Nucleus accumbens (tissue), 56 donors: ENCODE data around the gene RETSAT.

Experiments
- DNase-seq, 56 donors: peaks; one replicate each; lab custom pipeline; 2025; lab: John Stamatoyannopoulos, UW

RETSAT gene

DNA sequence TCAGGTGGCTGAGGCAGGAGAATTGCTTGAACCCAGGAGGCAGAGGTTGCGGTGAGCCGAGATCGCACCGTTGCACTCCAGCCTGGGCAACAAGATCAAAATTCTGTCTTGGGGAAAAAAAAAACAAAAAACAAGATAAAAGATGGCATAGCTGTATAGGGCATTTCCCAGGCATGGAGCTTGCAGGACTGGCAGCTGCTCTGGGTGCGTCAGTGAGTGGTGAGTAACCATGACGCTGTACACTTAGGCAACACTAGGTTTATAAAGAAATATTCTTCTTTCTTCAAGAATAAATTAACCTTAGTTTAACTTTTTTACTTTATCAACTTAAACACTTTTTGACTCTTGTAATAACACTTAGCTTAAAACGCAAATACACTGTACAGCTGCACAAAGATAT lies 41.9 kb downstream of the RETSAT start:
- DNase-seq: no peak

DNA sequence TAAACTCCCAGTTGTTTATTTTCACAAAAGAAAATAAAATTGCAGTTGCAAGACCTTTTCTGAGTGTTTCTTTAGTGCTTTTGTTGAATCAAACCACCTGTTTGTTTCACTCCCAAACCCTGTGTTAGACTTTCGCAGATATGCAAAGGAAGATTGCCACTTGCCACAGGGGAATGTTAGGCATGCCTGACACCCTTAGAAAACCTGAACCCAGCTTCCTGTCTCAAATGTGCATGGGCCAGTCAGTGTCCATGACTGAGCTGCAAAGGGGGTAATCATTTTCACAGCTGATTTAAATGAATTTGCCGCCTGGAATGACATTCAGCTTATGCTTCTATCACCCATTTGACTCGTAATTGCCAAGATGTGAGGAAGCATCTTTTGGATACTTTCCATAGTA lies 44.0 kb downstream of the RETSAT start:
- DNase-seq: no peak

DNA sequence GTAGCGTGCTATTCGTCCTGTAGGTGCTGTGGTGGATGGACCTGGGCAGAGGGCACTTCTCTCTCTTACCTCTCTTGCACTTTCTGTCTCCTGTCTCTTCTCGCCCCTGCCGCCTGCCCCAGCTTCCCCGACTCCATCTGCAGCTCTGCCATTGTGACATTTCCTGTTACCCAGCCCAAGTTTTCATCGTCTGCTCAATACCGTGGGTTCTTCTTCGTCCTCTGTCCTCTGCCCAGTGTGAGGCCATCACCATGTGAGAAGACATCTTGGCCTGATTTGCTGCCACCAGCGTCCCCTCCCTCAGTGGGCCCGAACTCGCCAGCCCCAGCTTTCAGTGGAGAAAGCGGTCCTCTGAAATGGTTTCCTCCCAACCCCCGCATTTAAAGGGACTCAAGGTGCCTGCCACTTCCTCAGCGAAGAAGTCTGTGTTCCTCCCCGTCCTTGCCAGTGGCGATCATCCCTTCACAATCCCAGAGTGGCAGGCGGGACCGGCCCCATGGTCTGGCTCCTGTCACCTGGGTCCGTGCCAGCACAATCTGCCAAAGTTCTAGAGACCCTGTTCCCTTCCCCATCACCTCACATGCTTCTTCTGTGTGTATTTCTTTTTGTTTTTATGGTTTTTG lies 44.5 kb downstream of the RETSAT start:
- peak in 6 of 56 donors; percentile 6 to 29 (median 12) for DNase-seq

DNA sequence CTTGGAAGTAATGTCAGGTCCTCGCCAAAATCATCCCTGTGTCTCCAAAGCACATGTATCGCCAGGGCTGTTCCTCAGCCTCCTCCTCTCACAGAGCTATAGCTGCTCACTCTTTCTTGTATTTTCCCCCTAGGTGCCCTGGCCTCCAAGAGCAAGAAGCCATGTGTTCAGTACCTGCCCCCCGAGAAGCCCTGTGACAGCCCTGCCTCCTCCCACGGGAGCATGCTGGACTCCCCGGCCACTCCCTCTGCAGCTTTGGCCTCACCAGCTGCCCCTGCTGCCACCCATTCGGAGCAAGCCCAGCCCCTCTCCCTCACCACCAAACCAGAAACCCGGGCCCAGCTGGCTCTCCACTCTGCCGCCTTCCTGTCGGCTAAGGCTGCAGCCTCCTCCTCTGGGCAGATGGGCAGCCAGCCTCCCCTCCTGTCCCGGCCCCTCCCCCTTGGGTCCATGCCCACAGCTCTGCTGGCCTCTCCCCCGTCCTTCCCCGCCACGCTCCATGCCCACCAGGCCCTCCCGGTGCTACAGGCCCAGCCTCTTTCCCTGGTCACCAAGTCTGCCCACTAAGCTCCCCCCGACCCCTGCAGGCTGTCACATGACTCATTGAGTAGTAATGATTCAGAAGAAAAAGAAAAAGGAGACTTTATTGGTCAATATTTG lies 45.3 kb downstream of the RETSAT start:
- DNase-seq: peak in 42 of 56 donors; percentile 7 to 71 (median 34)

DNA sequence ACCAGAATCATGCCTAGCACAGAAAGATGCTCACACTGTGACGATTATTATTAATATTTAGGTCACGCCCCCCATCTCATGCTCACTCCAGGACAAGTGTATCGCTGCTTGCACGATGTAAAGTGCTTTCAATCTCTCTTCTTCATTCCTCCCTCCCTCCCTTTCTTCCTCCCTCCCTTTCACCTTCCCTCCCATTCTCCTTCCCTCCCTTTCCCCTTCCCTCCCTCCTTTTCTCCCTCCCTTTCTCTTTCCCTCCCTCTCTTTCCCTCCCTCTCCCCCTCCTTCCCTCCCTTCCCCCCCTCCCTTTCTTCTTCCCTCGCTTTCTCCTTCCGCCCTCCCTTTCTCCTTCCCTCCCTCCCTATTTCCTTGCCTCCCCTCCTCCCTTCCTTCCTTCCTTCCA lies 46.1 kb downstream of the RETSAT start:
- DNase-seq: no peak

DNA sequence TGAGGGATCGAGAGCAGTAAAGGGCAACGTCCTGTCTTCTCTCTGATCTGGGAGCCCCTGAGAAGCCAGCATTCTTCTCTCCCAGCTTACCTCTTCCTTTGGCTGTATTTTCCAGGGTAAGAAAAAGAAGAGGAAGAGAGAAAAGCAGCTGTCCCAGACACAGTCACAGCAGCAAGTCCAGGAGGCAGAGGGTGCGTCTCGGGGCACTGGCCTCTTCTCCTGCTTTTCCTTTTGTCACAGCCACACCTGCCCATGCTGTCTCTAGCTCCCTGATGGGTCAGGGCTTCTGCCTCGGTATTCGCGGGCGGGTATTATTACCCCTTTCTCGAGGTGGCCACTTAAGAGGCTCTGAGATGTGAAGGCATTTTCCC lies 46.8 kb downstream of the RETSAT start:
- no peak for DNase-seq

DNA sequence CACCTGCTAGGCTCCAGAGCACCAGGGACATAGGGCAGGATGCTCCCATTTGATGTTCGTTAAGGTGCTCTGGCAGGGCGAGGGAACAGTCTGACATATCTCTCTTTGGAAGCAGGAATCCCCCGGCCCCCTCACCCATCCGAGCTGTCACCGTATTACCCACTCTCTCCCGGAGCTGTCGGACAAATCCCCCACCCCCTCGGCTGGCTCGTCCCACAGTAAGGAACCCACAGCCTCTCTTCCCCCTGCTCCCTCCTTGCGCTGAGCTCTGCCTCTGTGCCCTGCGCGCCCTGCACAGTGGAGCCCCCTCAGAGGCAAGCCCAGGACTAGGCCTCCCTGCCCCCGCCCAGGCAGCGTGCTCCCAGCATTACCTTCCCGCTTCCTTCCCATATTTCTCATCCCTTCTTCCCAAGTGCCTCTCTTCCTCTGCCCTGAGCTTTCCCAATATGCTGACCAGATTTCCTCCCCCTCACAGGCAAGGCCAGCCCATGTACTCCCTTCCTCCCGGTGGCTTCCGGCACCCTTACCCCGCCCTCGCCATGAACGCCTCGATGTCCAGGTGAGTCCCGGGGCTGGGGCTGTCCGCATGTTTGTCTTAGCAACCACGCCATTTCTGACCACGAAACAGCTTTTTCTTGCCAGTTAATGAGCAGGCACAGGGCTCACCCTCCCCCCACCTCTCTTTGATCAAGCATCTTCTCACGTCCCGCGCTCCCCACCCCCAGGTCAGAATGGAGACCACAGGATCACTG lies 50.4 kb downstream of the RETSAT start:
- no peak for DNase-seq

DNA sequence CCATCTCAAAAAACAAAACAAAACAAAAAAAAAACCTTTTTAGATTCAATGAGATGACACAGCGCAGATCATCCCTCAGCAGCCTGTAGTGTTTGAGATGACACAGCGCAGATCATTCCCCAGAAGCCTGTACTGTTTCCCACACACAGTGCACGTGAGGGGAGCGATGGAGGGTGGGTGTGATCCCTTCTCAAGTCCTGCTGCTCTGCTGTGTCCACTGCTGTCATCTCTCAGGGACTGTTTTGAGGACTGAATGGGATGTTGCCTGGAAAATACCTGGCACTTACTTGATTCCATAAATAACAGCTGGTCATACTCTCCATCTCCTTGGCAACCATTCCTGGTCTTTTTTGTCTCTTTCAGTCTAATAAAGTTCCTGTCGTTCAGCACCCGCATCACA lies 52.2 kb downstream of the RETSAT start:
- DNase-seq: peak in 15 of 56 donors; percentile 4 to 67 (median 25)
